ENCODE measurements around the gene MTUS2.

Gene MTUS2

DNA sequence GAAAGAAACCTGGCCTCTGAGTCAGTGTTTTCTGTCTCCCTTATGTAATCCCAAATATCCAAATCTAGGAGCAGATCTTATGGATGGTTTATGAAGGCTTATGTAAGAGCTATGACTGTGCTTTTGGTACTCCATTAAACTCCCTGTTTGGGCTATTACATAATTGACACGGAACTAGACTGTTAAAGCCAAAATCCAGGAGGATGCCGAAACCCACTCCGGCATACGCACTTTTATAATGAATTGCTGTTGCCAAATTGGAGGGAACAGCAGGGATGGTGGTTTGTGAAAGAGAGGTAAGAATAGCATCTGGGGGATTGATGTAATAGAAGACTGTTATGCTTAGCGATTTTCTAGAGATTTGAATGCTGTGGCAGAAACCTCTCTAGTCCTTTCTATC, 2.0 kb downstream of the MTUS2 start:
- Histone ChIP-seq H3K4me2 (ENCODE audit: low read depth, low read length) (no peak overlapping the region), H3K9me3 (replicated peaks; ENCODE audit: insufficient read depth, low read length) (no peaks in the 10 kb centered on the region), H3K4me1 (ENCODE audit: low read length) (no peaks in the 10 kb centered on the region), H2AFZ (ENCODE audit: low read length) (no peak overlapping the region), H3K36me3 (replicated peaks; ENCODE audit: insufficient read depth, low read length) (no peaks in the 10 kb centered on the region), H3K9ac (ENCODE audit: low read length) (no peak overlapping the region), H3K27ac (ENCODE audit: low read length) (no peak overlapping the region), H3K79me2 (ENCODE audit: low read length) (no peaks in the 10 kb centered on the region), H3K4me3 (ENCODE audit: low read length) (no peak overlapping the region), H3K9me2 (replicated peaks; ENCODE audit: insufficient read depth, low read length) (no peaks in the 10 kb centered on the region), H3F3A (ENCODE audit: insufficient read depth, low read length) (no peaks in the 10 kb centered on the region), H3K27me3 (replicated peaks; ENCODE audit: insufficient read depth, low read length) (no peaks in the 10 kb centered on the region), H4K20me1 (ENCODE audit: insufficient read depth, low read length) (no peaks in the 10 kb centered on the region)
- DNase-seq = no peak
- TF ChIP-seq EZH2phosphoT487 (IDR thresholded peaks at IDR 0.05; ENCODE audit: low read length) (no peak), EZH2 (optimal IDR thresholded peaks at IDR 0.05; ENCODE audit: low read depth, low read length) (no peak), CTCF (IDR thresholded peaks at IDR 0.05; ENCODE audit: low read length) (no peak)

DNA sequence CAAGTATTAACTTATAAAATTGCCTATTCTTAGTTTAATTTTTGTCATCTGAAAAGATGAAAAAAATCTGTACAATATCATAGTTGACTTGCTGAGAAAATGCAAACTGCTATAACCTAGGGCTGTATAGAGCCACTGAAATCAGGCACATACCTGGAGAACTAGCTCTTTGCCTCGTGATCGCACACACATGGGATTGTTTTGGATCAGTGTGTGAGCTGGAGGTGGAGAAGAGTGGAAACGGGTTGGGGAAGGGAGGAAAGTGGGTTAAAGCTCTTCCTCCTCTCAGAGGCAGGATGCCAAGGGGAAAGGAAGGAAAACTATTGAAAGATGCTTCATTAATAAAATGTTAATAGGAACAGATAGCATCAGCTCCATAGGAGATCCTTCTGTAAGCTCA, 2.7 kb downstream of the MTUS2 start:
- Histone ChIP-seq H3K9ac (ENCODE audit: low read length) (no peak overlapping the region), H3K79me2 (ENCODE audit: low read length) (no peaks in the 10 kb centered on the region), H3K36me3 (replicated peaks; ENCODE audit: insufficient read depth, low read length) (no peaks in the 10 kb centered on the region), H3K4me2 (ENCODE audit: low read depth, low read length) (no peak overlapping the region), H3K27me3 (replicated peaks; ENCODE audit: insufficient read depth, low read length) (no peaks in the 10 kb centered on the region), H3K4me1 (ENCODE audit: low read length) (no peaks in the 10 kb centered on the region), H4K20me1 (ENCODE audit: insufficient read depth, low read length) (no peaks in the 10 kb centered on the region), H3K4me3 (ENCODE audit: low read length) (no peak overlapping the region), H3K9me3 (replicated peaks; ENCODE audit: insufficient read depth, low read length) (no peaks in the 10 kb centered on the region), H3K9me2 (replicated peaks; ENCODE audit: insufficient read depth, low read length) (no peaks in the 10 kb centered on the region), H3K27ac (ENCODE audit: low read length) (no peak overlapping the region), H3F3A (ENCODE audit: insufficient read depth, low read length) (no peaks in the 10 kb centered on the region), H2AFZ (ENCODE audit: low read length) (no peak overlapping the region)
- DNase-seq = no peak
- no peak for TF ChIP-seq EZH2 (optimal IDR thresholded peaks at IDR 0.05; ENCODE audit: low read depth, low read length)
- no peak for TF ChIP-seq EZH2phosphoT487 (IDR thresholded peaks at IDR 0.05; ENCODE audit: low read length)
- no peak for TF ChIP-seq CTCF (IDR thresholded peaks at IDR 0.05; ENCODE audit: low read length)

- TF ChIP-seq EZH2 (optimal IDR thresholded peaks at IDR 0.05; ENCODE audit: low read depth, low read length) (no peak), EZH2phosphoT487 (IDR thresholded peaks at IDR 0.05; ENCODE audit: low read length) (no peak), CTCF (IDR thresholded peaks at IDR 0.05; ENCODE audit: low read length) (no peak)
- Histone ChIP-seq H3K9me2 (replicated peaks; ENCODE audit: insufficient read depth, low read length) (no peaks in the 10 kb centered on the region), H3K9ac (ENCODE audit: low read length) (no peak overlapping the region), H3K79me2 (ENCODE audit: low read length) (no peaks in the 10 kb centered on the region), H3K4me2 (ENCODE audit: low read depth, low read length) (no peak overlapping the region), H3K4me1 (ENCODE audit: low read length) (no peaks in the 10 kb centered on the region), H3K27me3 (replicated peaks; ENCODE audit: insufficient read depth, low read length) (no peaks in the 10 kb centered on the region), H2AFZ (ENCODE audit: low read length) (no peak overlapping the region), H3F3A (ENCODE audit: insufficient read depth, low read length) (no peaks in the 10 kb centered on the region), H4K20me1 (ENCODE audit: insufficient read depth, low read length) (no peaks in the 10 kb centered on the region), H3K27ac (ENCODE audit: low read length) (no peak overlapping the region), H3K9me3 (replicated peaks; ENCODE audit: insufficient read depth, low read length) (no peaks in the 10 kb centered on the region), H3K4me3 (ENCODE audit: low read length) (no peak overlapping the region), H3K36me3 (replicated peaks; ENCODE audit: insufficient read depth, low read length) (no peaks in the 10 kb centered on the region)
- no peak for DNase-seq
Observed at GRCh38 chr13:28825379-28825778, 5.2 kb downstream of the MTUS2 start.

All from MM.1S (cell line).